MM.1S (cell line): ENCODE data around the gene LTBP4.

Source experiments
- CTCF ChIP-seq: fragments of 300-600 bp; sonication (generic); IDR thresholded peaks from 2 replicates; pipeline ENCODE4 v1.5.1; 2016; ENCODE audit warnings: antibody characterized with exemption, low read length, mixed read lengths
- EZH2phosphoT487 ChIP-seq: fragments of 300-600 bp; sonication (generic); IDR thresholded peaks from 2 replicates; pipeline ENCODE4 v1.6.1; 2018; ENCODE audit warnings: antibody characterized with exemption, low read length

- no peak for TF ChIP-seq CTCF
- no peak for TF ChIP-seq EZH2phosphoT487
Measured at GRCh38 chr19:40581531-40581930, 19.6 kb upstream of the LTBP4 start.
